Osteoblast (primary cell): ENCODE measurements around the gene TMEM161B. TPM values are rescaled to one million over a fixed set of nuclear protein-coding genes. Genes with fewer than 3 reads are reported as not detected.

Experiments used
- DNase-seq: peaks from one replicate; pipeline ENCODE4 v3.0.0; 2011; ENCODE audit warnings: low spot score, mixed read lengths; ENCODE audit not compliant: insufficient read length; ENCODE audit errors: missing footprints
- H2AFZ ChIP-seq: 2 replicates; pipeline ENCODE4 v1.6.0; 2011; ENCODE audit warnings: mild to moderate bottlenecking, low read length
- H3K27ac ChIP-seq: 2 replicates; pipeline ENCODE4 v1.5.1; 2011; ENCODE audit warnings: mild to moderate bottlenecking, low read depth, low read length, moderate library complexity
- H3K27me3 ChIP-seq: 2 replicates; pipeline ENCODE4 v1.6.0; 2012; ENCODE audit warnings: mild to moderate bottlenecking, control low read depth, inconsistent platforms, low read length, moderate library complexity; ENCODE audit not compliant: insufficient read depth
- H3K36me3 ChIP-seq: 2 replicates; pipeline ENCODE4 v1.5.1; 2011; ENCODE audit warnings: mild to moderate bottlenecking, low read length, control low read depth, moderate library complexity; ENCODE audit not compliant: insufficient read depth
- H3K4me1 ChIP-seq: 2 replicates; pipeline ENCODE4 v1.5.1; 2011; ENCODE audit warnings: mild to moderate bottlenecking, low read length, control low read depth, moderate library complexity; ENCODE audit not compliant: insufficient read depth
- H3K4me2 ChIP-seq: 2 replicates; pipeline ENCODE4 v1.6.0; 2011; ENCODE audit warnings: mild to moderate bottlenecking, low read length; ENCODE audit not compliant: insufficient read depth
- H3K4me3 ChIP-seq: fragments of 200-600 bp; sonication (generic); 3 replicates; pipeline ENCODE4 v1.5.1; 2012; ENCODE audit warnings: mild to moderate bottlenecking, low read length, inconsistent platforms; ENCODE audit not compliant: insufficient read depth
- H3K79me2 ChIP-seq: 2 replicates; pipeline ENCODE4 v1.6.0; 2012; ENCODE audit warnings: mild to moderate bottlenecking, low read length, control low read depth, inconsistent platforms; ENCODE audit not compliant: insufficient read depth
- H3K9me3 ChIP-seq: 2 replicates; pipeline ENCODE4 v1.5.1; 2011; ENCODE audit warnings: low read depth, low read length, control low read depth
- H4K20me1 ChIP-seq: 2 replicates; pipeline ENCODE4 v1.6.0; 2012; ENCODE audit warnings: mild to moderate bottlenecking, low read length, control low read depth; ENCODE audit not compliant: insufficient read depth
- CTCF ChIP-seq: IDR thresholded peaks from 2 replicates; pipeline ENCODE4 v1.5.1; 2011; ENCODE audit warnings: mild to moderate bottlenecking, low read depth, low read length, moderate library complexity; ENCODE audit errors: extremely low read depth
- total RNA-seq: library from RNA; depleted of rRNA; stranded (reverse); fragments of >200 nt; gene quantifications from 2 replicates; pipeline ENCODE4 v1.2.3, GENCODE V29; 2012

Gene TMEM161B
- total RNA-seq, 1 donor, result 17.4 TPM

GRCh38 chr5:88230546-88231066 lies 38.0 kb downstream of the TMEM161B start:
- H3K4me1 ChIP-seq, result no peaks in the 10 kb centered on the region
- H3K27me3 ChIP-seq, result no peaks in the 10 kb centered on the region
- peaks cover 2% of the 10 kb centered on the region for H3K79me2 ChIP-seq
- H3K4me2 ChIP-seq, result no peak overlapping the region
- no peaks in the 10 kb centered on the region for H3K9me3 ChIP-seq
- DNase-seq, result no peak
- H3K36me3 ChIP-seq, result peaks cover 4% of the 10 kb centered on the region
- no peak for TF ChIP-seq CTCF
- no peak overlapping the region for H2AFZ ChIP-seq
- no peak overlapping the region for H3K27ac ChIP-seq
- H3K4me3 ChIP-seq, result no peak overlapping the region
- H4K20me1 ChIP-seq, result no peaks in the 10 kb centered on the region

DNA sequence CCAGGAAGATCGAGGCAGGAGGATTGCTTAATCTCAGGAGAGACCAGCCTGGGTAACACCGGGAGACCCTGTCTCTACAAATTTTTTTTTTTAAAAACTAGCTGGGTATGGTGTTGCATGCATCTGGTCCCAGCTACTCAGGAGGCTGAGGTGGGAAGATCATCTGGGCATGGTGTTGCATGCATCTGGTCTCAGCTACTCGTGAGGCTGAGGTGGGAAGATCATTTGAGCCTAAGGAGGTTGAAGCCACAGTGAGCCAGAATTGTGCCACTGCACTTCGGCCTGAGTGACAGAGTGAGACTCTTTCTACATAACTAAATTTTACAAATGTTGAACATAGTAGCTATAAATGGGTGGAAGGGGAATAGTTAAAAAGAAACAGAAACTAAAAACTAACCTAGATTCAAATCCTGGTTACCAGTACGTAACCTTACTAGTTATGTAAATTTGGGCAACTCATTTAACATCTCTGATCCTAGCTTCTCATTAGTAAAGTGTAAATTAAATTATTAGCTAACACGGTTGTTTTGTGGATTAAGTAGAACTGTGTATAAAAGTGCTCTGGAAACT lies 41.7 kb downstream of the TMEM161B start:
- Histone ChIP-seq H3K9me3 (no peaks in the 10 kb centered on the region), H3K36me3 (peaks cover 4% of the 10 kb centered on the region), H4K20me1 (no peaks in the 10 kb centered on the region), H3K27me3 (no peaks in the 10 kb centered on the region), H3K4me2 (no peak overlapping the region), H3K27ac (no peak overlapping the region), H3K79me2 (no peaks in the 10 kb centered on the region), H2AFZ (no peak overlapping the region), H3K4me3 (no peak overlapping the region), H3K4me1 (no peaks in the 10 kb centered on the region)
- no peak for TF ChIP-seq CTCF
- DNase-seq, result no peak

DNA sequence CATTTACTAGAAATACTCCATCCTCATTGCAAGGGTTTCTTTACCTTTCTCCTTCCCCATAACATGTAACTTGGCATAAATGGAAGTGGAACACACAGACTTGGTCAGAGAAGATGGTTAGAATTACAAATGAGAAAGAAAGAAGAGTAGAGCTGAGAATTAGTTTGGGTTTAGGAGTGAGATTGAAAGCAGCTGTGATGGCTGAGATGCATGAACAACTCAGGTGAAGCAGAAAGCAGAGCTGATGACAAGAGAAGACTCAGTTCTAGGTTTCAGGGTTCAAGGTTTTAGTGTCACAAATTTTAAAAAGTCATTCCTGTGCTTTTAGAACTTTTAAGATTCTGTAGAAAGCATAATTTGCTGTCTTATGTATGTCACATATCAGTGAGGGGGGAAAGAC lies 54.0 kb downstream of the TMEM161B start:
- Histone ChIP-seq H3K27ac (no peak overlapping the region), H3K27me3 (no peaks in the 10 kb centered on the region), H4K20me1 (no peaks in the 10 kb centered on the region), H3K79me2 (no peaks in the 10 kb centered on the region), H3K36me3 (peaks cover 4% of the 10 kb centered on the region), H3K9me3 (no peaks in the 10 kb centered on the region), H3K4me3 (no peak overlapping the region), H2AFZ (no peak overlapping the region), H3K4me1 (no peaks in the 10 kb centered on the region), H3K4me2 (no peak overlapping the region)
- DNase-seq, result no peak
- TF ChIP-seq CTCF, result no peak

DNA sequence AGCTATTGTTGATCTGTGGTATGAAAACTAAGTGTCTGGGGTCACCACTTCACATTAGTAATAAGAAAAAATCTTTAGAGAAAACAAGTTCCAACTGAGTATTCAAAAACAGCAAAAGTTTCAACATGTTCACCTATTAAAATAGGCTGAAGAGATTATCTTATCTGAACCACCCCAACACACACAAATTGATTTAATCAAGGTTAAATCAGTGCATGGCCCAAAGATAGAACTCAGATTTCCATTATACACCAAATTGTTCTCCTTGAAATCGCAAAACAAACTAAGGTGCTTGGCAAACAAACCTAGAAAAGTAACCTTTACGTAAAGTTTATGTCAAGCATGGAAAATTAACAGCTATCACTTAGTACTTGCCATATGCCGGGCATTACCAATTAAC lies 61.1 kb downstream of the TMEM161B start:
- no peaks in the 10 kb centered on the region for H4K20me1 ChIP-seq
- no peaks in the 10 kb centered on the region for H3K36me3 ChIP-seq
- no peak for TF ChIP-seq CTCF
- H3K27ac ChIP-seq, result no peak overlapping the region
- H3K9me3 ChIP-seq, result no peaks in the 10 kb centered on the region
- H2AFZ ChIP-seq, result no peak overlapping the region
- no peaks in the 10 kb centered on the region for H3K79me2 ChIP-seq
- no peak overlapping the region for H3K4me2 ChIP-seq
- peaks cover 4% of the 10 kb centered on the region for H3K4me1 ChIP-seq
- no peak for DNase-seq
- H3K4me3 ChIP-seq, result no peak overlapping the region
- no peaks in the 10 kb centered on the region for H3K27me3 ChIP-seq
